Measurements from ENCODE around the gene DPH5.
"Not testable (repeated sequence)": the region's sequence is repeated elsewhere in the genome, so short reads cannot be mapped to it uniquely, and the experiment has no call there.

DPH5 gene

GRCh38 chr1:100988121-100988520, 37.5 kb downstream of the DPH5 start:
- DNase-seq (ENCODE audit: low read depth in 3 of 3): no peak

GRCh38 chr1:100982793-100983192, 42.8 kb downstream of the DPH5 start:
- no peak for DNase-seq (ENCODE audit: low read depth in 3 of 3)

GRCh38 chr1:100979631-100980030, 46.0 kb downstream of the DPH5 start:
- DNase-seq (ENCODE audit: low read depth in 3 of 3): no peak

- no peak for DNase-seq (ENCODE audit: low read depth in 3 of 3)
These were observed 48.6 kb downstream of the DPH5 start for GRCh38 chr1:100976936-100977335.

GRCh38 chr1:100972185-100972584, 53.4 kb downstream of the DPH5 start:
- no peak for DNase-seq (ENCODE audit: low read depth in 3 of 3)

- no peak for DNase-seq (ENCODE audit: low read depth in 3 of 3)
These were observed 54.6 kb downstream of the DPH5 start for GRCh38 chr1:100971021-100971420.

GRCh38 chr1:100969327-100969726, 56.3 kb downstream of the DPH5 start:
- DNase-seq (ENCODE audit: low read depth in 3 of 3): no peak

GRCh38 chr1:100968621-100969020, 57.0 kb downstream of the DPH5 start:
- DNase-seq (ENCODE audit: low read depth in 3 of 3): no peak

GRCh38 chr1:100960098-100960497, 65.5 kb downstream of the DPH5 start:
- DNase-seq (ENCODE audit: low read depth in 3 of 3): no peak

GRCh38 chr1:100959502-100960060, 66.0 kb downstream of the DPH5 start:
- DNase-seq (ENCODE audit: low read depth in 3 of 3): no peak

- DNase-seq (ENCODE audit: low read depth in 3 of 3): no peak
These were observed 70.3 kb downstream of the DPH5 start for GRCh38 chr1:100955322-100955721.

- no peak for DNase-seq (ENCODE audit: low read depth in 3 of 3)
These were observed 71.4 kb downstream of the DPH5 start for GRCh38 chr1:100953960-100954730.

- DNase-seq (ENCODE audit: low read depth in 3 of 3): not testable (repeated sequence)
These were observed 72.6 kb downstream of the DPH5 start for GRCh38 chr1:100952970-100953369.

GRCh38 chr1:100952104-100952745, 73.4 kb downstream of the DPH5 start:
- no peak for DNase-seq (ENCODE audit: low read depth in 3 of 3)

GRCh38 chr1:100950781-100951180, 74.8 kb downstream of the DPH5 start:
- DNase-seq (ENCODE audit: low read depth in 3 of 3): no peak

GRCh38 chr1:100950337-100950736, 75.2 kb downstream of the DPH5 start:
- DNase-seq (ENCODE audit: low read depth in 3 of 3): no peak

- peak in 1 of 3 experiments; percentile 26 for DNase-seq (ENCODE audit: low read depth in 3 of 3)
These were observed 75.9 kb downstream of the DPH5 start for GRCh38 chr1:100949515-100950158.

GRCh38 chr1:100948721-100949405, 76.7 kb downstream of the DPH5 start:
- not testable (repeated sequence) for DNase-seq (ENCODE audit: low read depth in 3 of 3)

GRCh38 chr1:100947816-100948215, 77.8 kb downstream of the DPH5 start:
- not testable (repeated sequence) for DNase-seq (ENCODE audit: low read depth in 3 of 3)

GRCh38 chr1:100946064-100946463, 79.5 kb downstream of the DPH5 start:
- DNase-seq (ENCODE audit: low read depth in 3 of 3): not testable (repeated sequence)

GRCh38 chr1:100943533-100943932, 82.1 kb downstream of the DPH5 start:
- no peak for DNase-seq (ENCODE audit: low read depth in 3 of 3)

Data from stimulated activated CD4-positive, alpha-beta T cell treated with anti-CD3 and anti-CD28 coated beads, TNF-alpha, amount 100 ng/mL, for 4 hours (primary cell).